DMS153 (cell line): ENCODE measurements around the gene CATSPER2.
"Not testable (repeated sequence)": the region's sequence is repeated elsewhere in the genome, so short reads cannot be mapped to it uniquely, and the experiment has no call there.

Experiments used
- DNase-seq: peaks from one replicate; lab custom pipeline; 2025; lab: John Stamatoyannopoulos, UW

Gene CATSPER2

DNA sequence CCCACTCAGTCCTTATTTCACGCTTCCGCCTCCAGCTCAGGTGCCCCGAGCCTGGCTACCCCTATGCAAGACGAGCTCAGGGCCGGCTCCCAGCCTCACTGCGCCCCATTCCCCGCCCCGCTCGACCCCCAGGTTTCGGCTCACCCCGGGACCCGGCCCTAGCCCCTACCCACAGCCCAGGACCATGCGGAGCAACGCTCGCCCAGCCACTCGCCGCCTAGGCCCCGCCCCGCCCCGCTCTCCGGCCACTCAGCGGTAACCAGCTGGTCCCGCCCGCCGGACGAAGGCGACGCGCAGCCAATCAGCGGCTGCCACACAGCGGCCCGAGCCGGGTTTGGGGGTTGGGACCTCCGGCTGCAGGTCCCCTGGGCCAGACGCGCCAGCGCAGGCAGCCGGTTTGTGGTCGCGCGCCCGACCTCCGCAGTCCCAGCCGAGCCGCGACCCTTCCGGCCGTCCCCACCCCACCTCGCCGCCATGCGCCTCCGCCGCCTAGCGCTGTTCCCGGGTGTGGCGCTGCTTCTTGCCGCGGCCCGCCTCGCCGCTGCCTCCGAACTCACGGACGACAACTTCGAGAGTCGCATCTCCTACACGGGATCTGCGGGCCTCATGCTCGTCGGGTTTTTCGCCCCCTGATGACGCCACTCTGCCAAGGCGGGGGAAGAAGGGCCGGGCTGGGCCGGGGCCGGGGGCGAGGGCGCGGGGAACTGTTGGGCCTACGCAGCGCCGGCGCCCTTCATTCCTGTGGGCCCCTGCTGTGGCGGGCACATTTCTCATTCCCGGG lies at the start of gene CATSPER2:
TSS of gene CATSPER2 (minus strand) at position 196 of the 781 bp plus-strand sequence. CDS start 783 bp downstream, outside the sequence.
- DNase-seq: no peak

DNA sequence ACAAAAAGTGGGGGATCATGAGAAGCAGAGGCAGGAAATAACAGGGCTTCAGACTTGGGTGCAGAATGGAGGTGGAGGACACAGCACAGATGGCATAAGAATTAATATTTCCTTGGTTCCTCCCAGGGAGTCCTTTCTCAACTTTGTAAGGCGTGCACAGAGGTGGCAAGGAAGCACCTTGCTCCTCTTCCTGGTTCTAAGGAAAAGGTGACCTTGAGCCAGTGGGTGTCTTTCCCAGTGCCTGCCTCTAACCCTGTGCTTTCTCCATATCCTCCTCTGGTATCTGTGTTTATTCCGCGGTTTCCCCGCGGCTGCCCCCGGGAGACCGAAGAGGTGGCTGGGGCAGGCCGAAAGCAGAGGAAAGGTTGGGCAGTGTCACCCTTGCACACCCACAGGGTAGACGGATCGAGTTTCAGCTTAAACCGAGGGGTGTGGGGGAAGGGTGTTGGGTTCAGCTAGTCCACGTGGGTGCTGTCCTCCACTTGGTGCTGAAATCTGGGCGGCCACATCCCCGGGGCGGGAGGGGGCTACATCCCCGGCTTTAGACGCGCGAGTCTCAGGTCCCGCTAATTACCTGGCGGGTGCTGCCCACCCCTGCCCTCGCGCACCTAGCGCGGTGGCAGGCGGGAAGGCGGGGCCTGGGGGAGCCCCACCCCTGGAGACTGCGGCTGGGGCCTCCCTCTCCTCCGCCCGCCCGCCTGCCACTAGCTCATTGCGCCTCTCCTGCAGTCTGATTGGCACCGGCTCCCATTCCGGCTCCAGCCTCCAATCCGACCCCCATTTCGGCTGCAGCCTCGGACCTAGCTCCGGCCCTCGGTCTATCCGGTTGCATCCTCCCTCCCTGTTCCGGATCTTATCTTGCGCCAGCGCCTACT lies 44.7 kb upstream of the CATSPER2 start, which contains the start of gene CKMT1A:
TSS of gene CKMT1A (plus strand) at position 712 of the 875 bp plus-strand sequence. CDS start 192 bp downstream, outside the sequence.
- DNase-seq: not testable (repeated sequence)

DNA sequence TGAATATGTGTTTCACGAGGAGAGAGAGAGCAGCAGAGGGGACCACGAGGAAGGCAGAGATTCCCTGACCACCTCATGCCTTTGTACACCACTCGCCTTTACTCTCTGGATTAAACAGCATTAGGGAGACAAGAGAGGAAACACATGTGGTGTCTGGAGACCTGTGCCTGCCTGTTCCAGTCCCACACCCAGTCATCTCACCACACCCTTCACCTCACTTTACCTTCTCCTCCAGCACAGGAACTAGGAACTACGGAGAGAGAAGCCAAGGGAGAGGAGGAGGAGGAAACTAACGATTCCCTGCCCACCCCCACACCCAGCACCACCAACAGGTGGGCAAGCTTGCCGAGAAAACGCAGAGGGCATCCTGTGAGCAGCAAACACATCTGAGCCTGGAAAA lies 44.0 kb upstream of the CATSPER2 start:
- DNase-seq: not testable (repeated sequence)

DNA sequence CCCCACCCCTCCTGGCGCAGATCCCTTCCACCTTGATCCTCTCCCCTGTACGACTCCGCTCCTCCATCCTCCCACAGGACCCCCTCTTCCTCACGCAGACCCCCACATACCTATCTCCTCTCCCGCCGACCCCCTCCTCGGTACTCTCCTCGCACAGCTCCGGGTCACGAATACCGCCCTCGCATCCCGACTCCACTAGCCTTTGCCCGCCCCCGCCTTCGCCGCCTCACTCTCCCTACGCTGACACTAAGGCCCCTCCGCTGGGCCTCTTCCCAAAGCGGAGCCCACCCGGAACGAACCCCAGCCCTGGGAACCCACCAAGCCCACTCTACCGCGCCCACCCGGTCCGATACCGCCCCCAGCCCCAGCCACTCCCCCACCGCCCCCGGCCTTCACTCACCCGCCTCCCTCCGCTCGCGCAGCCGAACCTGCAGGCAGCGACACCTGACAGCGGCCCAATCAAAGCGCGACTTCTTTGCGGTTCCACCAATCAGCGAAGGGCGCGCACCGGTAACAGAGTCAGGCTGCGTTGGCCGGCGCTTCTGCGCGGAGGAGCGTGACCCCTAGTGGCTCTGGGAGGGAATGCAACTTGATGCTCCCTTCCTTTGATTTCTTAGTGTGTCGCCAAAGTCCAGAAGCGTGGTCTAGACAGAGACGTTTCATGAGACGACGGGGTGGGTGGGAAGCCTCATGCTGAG lies 41.1 kb upstream of the CATSPER2 start:
- DNase-seq: not testable (repeated sequence)

- not testable (repeated sequence) for DNase-seq
Observed at GRCh38 chr15:43674175-43674574, 25.5 kb upstream of the CATSPER2 start.

DNA sequence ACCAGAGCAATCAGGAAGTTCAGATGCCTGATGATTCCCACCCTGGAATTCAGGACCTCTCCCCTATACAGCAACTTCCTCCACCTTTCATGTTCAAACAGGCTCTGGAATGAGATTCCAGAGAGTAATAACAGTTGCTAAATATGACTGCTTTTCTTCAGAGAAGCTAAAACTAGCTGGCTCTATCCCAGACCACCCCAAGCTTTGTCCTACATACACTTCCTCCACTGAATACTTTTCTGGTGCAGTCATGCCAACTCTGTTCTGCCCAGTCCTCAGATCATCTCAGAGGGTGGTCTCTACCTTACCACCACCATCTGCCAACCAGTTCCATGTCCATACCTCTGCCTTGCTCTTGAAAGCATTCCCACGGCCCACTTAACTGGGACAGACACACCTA lies 17.5 kb upstream of the CATSPER2 start:
- DNase-seq: not testable (repeated sequence)

GRCh38 chr15:43663333-43663732 lies 14.7 kb upstream of the CATSPER2 start:
- DNase-seq: not testable (repeated sequence)

DNA sequence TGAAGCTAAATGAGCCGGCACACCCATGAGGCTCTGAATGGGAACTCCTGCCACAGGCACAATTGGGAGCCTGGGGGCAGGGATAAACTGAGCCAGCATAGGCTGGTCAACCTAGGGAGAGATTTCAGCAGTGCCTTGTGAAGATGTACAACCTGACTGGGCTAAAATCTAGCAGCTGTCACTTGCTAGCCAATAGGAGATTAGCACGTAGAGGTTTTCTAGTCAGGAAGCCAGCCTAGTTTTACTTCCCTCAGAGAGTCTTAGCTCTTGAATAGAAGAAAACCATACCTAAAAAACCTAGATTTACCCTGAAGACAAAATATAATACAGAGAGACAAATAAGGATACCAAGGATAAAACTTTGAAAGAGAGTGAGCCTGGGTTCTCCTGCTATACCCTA lies 13.6 kb upstream of the CATSPER2 start:
- DNase-seq: not testable (repeated sequence)

- DNase-seq: not testable (repeated sequence)
Observed at GRCh38 chr15:43659727-43660126, 11.1 kb upstream of the CATSPER2 start.

DNA sequence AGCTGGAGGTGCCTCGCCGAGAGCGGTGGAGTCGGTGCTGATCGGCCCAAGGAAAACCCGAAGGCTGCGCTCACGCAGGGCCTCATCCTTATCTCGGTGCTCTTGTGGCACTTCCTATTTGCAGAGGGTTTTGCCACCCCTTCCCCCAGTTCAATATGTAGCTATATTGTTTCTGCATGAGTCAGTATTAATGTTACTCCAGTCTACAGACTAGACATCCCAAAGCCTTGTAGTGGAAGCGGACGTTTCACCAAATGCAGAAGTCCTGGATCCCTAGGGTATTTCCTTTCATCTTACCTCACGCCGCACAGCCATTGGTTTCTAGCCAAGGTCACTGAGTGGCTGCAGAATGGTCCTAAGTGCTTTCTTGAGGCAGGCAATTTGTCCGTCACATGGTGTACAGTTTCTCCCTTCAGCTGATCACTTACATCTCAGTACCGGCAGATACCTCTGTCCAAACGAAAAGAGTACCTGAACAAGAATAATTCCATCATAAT lies 834 bp upstream of the CATSPER2 start:
- DNase-seq: not testable (repeated sequence)

DNA sequence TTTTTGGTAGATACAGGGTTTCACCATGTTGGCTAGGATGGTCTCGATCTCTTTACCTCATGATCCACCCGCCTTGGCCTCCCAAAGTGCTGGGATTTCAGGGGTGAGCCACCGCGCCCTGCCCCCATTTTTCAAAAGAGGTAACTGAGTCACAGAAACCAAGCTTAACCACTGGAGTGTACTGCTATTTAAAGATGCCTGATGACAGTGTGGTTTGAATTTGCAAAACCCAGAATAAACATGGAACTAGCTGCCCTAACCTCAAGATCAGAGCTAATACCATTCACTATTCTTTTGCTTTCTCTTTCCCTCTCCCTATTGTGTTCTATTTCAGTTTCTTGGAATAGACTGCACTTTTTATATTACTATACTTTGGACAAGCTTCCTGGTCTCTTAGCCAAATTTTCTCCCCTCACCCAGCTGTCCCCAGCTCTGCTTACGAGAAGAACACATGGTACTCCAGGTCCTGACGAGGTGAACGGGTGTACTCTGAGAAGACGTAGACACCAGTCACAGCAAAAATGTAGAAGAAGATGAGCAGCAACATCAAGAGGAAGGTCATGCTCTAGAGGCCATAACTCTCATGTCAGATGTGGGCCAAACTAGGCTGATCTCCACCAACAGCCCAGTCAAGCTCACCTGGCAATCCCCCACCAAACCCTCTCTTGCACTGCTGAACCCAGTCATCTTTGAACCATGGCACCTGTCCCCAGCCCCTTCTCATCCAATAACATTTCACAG lies 10.0 kb downstream of the CATSPER2 start:
- DNase-seq: not testable (repeated sequence)

GRCh38 chr15:43626937-43627336 lies 21.7 kb downstream of the CATSPER2 start:
- not testable (repeated sequence) for DNase-seq

GRCh38 chr15:43625106-43625505 lies 23.5 kb downstream of the CATSPER2 start:
- DNase-seq: no peak

DNA sequence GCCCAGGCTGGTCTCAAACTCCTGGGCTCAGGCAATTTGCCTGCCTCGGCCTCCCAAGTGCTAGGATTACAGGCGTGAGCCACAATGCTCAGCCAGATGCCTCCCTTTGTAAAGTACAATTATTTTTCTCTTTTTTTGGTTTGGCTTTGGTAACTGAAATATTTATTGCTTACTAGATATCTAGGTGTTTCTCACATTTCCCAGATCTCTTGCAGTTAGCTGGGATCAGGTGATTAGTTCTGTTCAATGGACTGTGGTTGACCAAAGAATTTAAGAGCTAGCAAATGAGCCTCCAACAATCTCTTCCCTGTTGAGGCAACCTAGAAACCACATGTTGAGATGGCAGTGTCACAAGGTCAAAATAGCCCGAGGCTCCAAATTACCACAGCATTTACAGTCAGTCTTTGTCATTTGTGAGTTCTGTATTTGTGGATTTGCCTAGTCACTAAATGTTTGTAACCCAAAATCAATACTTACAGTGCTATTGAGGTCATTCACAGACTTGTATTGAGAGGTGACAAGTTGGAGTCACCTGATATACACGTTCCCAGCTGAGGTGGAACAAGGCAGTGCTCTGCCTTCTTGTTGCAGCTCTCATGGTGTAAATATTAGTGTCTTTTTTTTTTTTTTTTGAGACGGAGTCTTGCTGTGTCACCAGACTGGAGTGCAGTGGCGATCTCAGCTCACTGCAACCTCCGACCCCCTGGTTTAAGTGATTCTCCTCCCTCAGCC lies 26.4 kb downstream of the CATSPER2 start:
- not testable (repeated sequence) for DNase-seq

DNA sequence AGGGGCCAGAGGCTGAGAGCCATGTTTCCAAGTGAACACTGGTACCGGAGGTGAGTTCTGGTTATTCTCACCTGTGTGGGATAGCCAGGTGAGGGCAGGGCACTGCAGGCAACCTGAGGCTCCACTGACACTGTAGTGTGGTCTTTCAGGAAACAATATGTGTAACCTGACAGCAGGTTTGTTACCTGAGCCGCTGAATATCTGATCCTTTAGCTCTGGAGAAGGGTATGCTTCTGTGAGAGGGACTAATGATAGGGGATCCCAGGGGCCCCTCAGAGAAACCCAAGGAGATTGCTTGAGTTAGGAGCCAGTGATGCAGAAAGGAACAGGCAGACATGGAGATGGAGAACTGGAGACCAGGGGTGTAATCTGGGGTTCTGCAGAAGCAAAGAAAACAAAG lies 29.9 kb downstream of the CATSPER2 start, which contains the start of gene STRC:
TSS of gene STRC (minus strand) at position 101 of the 400 bp plus-strand sequence. CDS start at position 23, 78 bp downstream.
- DNase-seq: not testable (repeated sequence)

DNA sequence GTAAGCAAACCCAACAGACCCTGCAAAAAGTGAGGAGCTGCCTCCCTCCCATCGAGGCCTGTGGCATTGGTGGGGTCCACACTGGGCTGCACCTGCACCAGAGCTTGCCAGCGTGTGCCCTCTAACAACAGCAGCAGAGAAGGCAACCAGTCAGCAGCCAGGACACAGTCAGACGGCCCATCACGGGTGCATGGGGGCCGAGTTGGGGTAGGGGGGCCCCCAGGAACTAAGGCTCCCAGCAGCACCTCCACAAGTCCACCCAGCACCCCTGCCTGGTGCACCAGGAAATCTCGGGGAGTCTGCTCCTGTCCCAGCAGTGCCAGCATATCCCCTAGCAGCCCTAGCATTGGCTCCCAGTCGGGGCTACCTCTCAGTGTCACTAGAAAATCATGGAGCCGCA lies 30.9 kb downstream of the CATSPER2 start:
- not testable (repeated sequence) for DNase-seq

- DNase-seq: not testable (repeated sequence)
Observed at GRCh38 chr15:43602233-43602632, 46.4 kb downstream of the CATSPER2 start.

- DNase-seq: not testable (repeated sequence)
Observed at GRCh38 chr15:43600200-43600599, 48.4 kb downstream of the CATSPER2 start.

DNA sequence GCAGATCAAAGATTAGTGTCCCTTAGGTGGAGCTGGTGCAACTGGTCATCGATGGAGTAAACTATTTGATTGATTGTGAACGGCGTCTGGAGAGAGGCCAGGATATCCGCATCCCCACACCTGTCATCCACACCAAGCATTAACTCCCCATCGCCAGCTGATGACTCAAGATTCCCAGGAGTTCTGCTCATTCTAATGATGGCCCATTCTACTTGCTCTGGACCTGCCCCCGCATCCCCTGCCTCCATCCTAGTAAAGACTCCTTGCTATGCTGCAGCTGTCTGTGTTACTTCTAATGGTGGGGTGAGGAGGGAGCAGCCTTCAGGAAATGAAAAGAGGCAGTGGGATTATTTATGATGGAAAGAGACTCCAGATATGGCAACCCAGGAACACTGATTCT lies 49.5 kb downstream of the CATSPER2 start:
- DNase-seq: not testable (repeated sequence)
